ENCODE measurements around the gene TLR10. TPM values are rescaled to one million over a fixed set of nuclear protein-coding genes. Genes with fewer than 3 reads are reported as not detected.

The TLR10 gene
- total RNA-seq, 2 experiments from 2014 or later = not detected

GRCh38 chr4:38749336-38749735 is 33.5 kb downstream of the TLR10 start:
- intact Hi-C loops (cut with DNase I, micrococcal nuclease) = no loop called here
- CTCF ChIA-PET = interaction anchor here (0.6 kb wide), 1 partner anchor 13 kb away, joined by 3 read pairs; no protein-coding TSS in a partner anchor
- peaks cover 12% of the 10 kb centered on the region for H3K9me3 Mint-ChIP-seq
- no peak for ATAC-seq (ENCODE audit: poor library complexity)
- POLR2A ChIA-PET = no interaction called here
- Histone ChIP-seq H3K4me1 (ENCODE audit: insufficient read depth, low read length) (no peaks in the 10 kb centered on the region), H3K36me3 (ENCODE audit: insufficient read depth, low read length) (no peaks in the 10 kb centered on the region), H3K4me3 (ENCODE audit: low read length) (no peak overlapping the region), H3K27ac (ENCODE audit: low read depth in 1 of 2, low read length in 2 of 2) (no peak overlapping the region), H3K27me3 (ENCODE audit: control insufficient read depth in 1 of 2, insufficient read depth in 2 of 2, low read length in 2 of 2) (no peaks in the 10 kb centered on the region), H3K9me3 (ENCODE audit: control insufficient read depth in 1 of 2, insufficient read depth in 1 of 2, low read length in 2 of 2) (peaks cover 0 to 10% of the 10 kb centered on the region in 2 experiments)
- H3K4me3 Mint-ChIP-seq = no peak overlapping the region
- H3K4me1 Mint-ChIP-seq (ENCODE audit: low read depth) = no peaks in the 10 kb centered on the region
- peaks cover 8% of the 10 kb centered on the region for H3K36me3 Mint-ChIP-seq (ENCODE audit: low read depth)
- TF ChIP-seq CTCF (IDR thresholded peaks at IDR 0.05) = no peak
- DNase-seq = no peak
- no peak overlapping the region for H3K27ac Mint-ChIP-seq
- no peaks in the 10 kb centered on the region for H3K27me3 Mint-ChIP-seq

DNA sequence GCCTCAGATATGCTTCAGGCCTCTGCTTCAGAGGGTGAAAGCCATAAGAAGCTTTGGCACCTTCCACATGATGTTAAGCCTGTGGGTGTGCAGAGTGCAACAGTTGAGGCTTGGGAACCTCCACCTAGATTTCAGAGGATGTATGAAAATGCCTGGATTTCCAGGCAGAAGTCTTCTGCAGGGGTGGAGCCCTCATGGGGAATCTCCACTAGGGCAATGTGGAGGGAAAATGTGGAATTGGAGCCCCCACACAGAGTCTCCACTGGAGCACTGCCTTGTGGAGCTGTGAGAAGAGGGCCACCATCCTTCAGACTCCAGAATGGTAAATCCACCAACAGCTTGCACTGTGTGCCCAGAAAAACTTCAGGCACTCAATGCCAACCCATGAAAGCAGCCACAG is 35.2 kb downstream of the TLR10 start:
- ChIA-PET POLR2A (no interaction called here), CTCF (no interaction called here)
- H3K9me3 Mint-ChIP-seq = peaks cover 12% of the 10 kb centered on the region
- H3K27me3 ChIP-seq (ENCODE audit: control insufficient read depth in 1 of 2, insufficient read depth in 2 of 2, low read length in 2 of 2) = no peaks in the 10 kb centered on the region
- H3K4me1 ChIP-seq (ENCODE audit: insufficient read depth, low read length) = no peaks in the 10 kb centered on the region
- no peak for DNase-seq
- ATAC-seq (ENCODE audit: poor library complexity) = no peak
- H3K4me3 Mint-ChIP-seq = no peak overlapping the region
- no peaks in the 10 kb centered on the region for H3K36me3 ChIP-seq (ENCODE audit: insufficient read depth, low read length)
- TF ChIP-seq CTCF (IDR thresholded peaks at IDR 0.05) = no peak
- no peak overlapping the region for H3K27ac Mint-ChIP-seq
- H3K9me3 ChIP-seq (ENCODE audit: control insufficient read depth in 1 of 2, insufficient read depth in 1 of 2, low read length in 2 of 2) = peaks cover 0 to 10% of the 10 kb centered on the region in 2 experiments
- H3K4me1 Mint-ChIP-seq (ENCODE audit: low read depth) = peaks cover 5% of the 10 kb centered on the region
- no peak overlapping the region for H3K27ac ChIP-seq (ENCODE audit: low read depth in 1 of 2, low read length in 2 of 2)
- peaks cover 8% of the 10 kb centered on the region for H3K36me3 Mint-ChIP-seq (ENCODE audit: low read depth)
- H3K27me3 Mint-ChIP-seq = no peaks in the 10 kb centered on the region
- H3K4me3 ChIP-seq (ENCODE audit: low read length) = no peak overlapping the region
- intact Hi-C loops (cut with DNase I, micrococcal nuclease) = no loop called here

GRCh38 chr4:38745881-38746280 is 36.9 kb downstream of the TLR10 start:
- no peak for TF ChIP-seq CTCF (IDR thresholded peaks at IDR 0.05)
- intact Hi-C loops (cut with DNase I, micrococcal nuclease) = no loop called here
- no peaks in the 10 kb centered on the region for H3K27me3 ChIP-seq (ENCODE audit: control insufficient read depth in 1 of 2, insufficient read depth in 2 of 2, low read length in 2 of 2)
- H3K36me3 ChIP-seq (ENCODE audit: insufficient read depth, low read length) = no peaks in the 10 kb centered on the region
- DNase-seq (no peak), ATAC-seq (ENCODE audit: poor library complexity) (no peak)
- Mint-ChIP-seq H3K9me3 (peaks cover 12% of the 10 kb centered on the region), H3K36me3 (ENCODE audit: low read depth) (peaks cover 8% of the 10 kb centered on the region), H3K4me1 (ENCODE audit: low read depth) (peaks cover 5% of the 10 kb centered on the region), H3K27ac (no peak overlapping the region), H3K27me3 (no peaks in the 10 kb centered on the region), H3K4me3 (no peak overlapping the region)
- ChIA-PET CTCF (no interaction called here), POLR2A (no interaction called here)
- no peak overlapping the region for H3K27ac ChIP-seq (ENCODE audit: low read depth in 1 of 2, low read length in 2 of 2)
- H3K4me3 ChIP-seq (ENCODE audit: low read length) = no peak overlapping the region
- peaks cover 0 to 10% of the 10 kb centered on the region in 2 experiments for H3K9me3 ChIP-seq (ENCODE audit: control insufficient read depth in 1 of 2, insufficient read depth in 1 of 2, low read length in 2 of 2)
- no peaks in the 10 kb centered on the region for H3K4me1 ChIP-seq (ENCODE audit: insufficient read depth, low read length)

All from CD4-positive, alpha-beta T cell (primary cell).